ENCODE measurements around the gene YPEL3.

Gene YPEL3

DNA sequence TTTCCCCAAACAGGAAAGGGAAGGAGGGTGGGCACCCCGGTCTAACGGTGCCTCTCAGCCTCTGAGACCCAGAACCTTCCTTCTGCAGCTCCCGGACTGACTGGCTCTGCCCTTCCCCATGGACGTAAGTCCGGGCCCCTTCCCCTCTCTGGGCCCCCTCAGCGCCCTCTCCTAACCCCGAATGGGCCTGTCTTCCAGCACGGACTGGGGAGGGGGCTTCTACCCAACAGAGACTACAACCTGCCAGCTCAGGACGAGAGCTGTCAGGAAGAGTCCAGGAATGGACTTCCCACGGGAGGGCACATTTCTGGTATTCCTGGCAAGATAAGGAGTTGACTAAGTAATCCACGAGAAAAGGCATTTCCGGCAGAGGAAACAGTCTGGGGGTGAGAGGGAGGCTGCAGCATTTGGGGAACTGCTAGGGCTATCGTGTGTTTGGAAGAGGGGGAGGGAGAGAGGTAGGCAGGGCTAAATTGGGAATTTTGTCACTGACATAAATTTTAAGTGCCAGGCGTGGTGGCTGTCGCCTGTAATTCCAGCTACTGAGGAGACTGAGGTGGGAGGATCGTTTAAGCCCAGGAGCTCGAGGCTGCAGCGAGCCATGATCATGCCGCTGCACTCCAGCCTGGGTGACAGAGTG lies 42.5 kb downstream of the YPEL3 start:
- Histone ChIP-seq H3K9me3 (ENCODE audit: control insufficient read depth, low read length) (no peaks in the 10 kb centered on the region), H3K27me3 (replicated peaks; ENCODE audit: control insufficient read depth, insufficient read depth, low read length) (no peaks in the 10 kb centered on the region), H3K9ac (ENCODE audit: low read length) (peak overlapping the region; percentile 83), H3K4me3 (ENCODE audit: low read length) (peak overlapping the region; percentile 88), H3K4me1 (ENCODE audit: control insufficient read depth, insufficient read depth, low read length) (peaks cover 5% of the 10 kb centered on the region), H3K36me3 (ENCODE audit: control insufficient read depth, insufficient read depth, low read length, severe bottlenecking) (no peaks in the 10 kb centered on the region)
- DNase-seq (ENCODE audit: low read depth) = peak; percentile 67

- Histone ChIP-seq H3K36me3 (ENCODE audit: control insufficient read depth, insufficient read depth, low read length, severe bottlenecking) (no peaks in the 10 kb centered on the region), H3K4me1 (ENCODE audit: control insufficient read depth, insufficient read depth, low read length) (peaks cover 5% of the 10 kb centered on the region), H3K9me3 (ENCODE audit: control insufficient read depth, low read length) (no peaks in the 10 kb centered on the region), H3K4me3 (ENCODE audit: low read length) (peak overlapping the region; percentile 88), H3K9ac (ENCODE audit: low read length) (peak overlapping the region; percentile 83), H3K27me3 (replicated peaks; ENCODE audit: control insufficient read depth, insufficient read depth, low read length) (no peaks in the 10 kb centered on the region)
- DNase-seq (ENCODE audit: low read depth) = peak; percentile 94
Measured at GRCh38 chr16:30052671-30053372, 43.2 kb downstream of the YPEL3 start.

DNA sequence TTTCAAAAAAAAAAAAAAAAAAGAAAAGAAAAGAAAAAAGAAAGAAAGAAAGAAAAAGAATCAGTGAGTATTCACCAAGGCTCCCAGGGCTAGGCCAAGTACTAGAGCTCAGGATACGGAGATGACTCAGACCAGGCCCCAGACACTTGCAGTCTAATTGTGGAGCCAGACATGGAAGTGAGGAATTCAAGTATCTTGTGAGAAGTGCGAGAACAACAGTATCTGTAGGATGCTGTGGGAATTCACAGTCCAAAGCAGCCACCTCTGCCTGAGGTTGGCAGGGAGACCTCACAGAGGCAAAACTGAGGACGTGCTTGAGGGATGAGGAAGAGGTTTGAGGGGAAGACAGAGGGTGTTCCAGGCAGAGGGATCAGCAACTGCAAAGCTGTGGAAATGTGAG lies 44.5 kb downstream of the YPEL3 start:
- H3K27me3 ChIP-seq (replicated peaks; ENCODE audit: control insufficient read depth, insufficient read depth, low read length) = no peaks in the 10 kb centered on the region
- DNase-seq (ENCODE audit: low read depth) = no peak
- no peak overlapping the region for H3K9ac ChIP-seq (ENCODE audit: low read length)
- no peak overlapping the region for H3K4me3 ChIP-seq (ENCODE audit: low read length)
- no peaks in the 10 kb centered on the region for H3K36me3 ChIP-seq (ENCODE audit: control insufficient read depth, insufficient read depth, low read length, severe bottlenecking)
- no peaks in the 10 kb centered on the region for H3K9me3 ChIP-seq (ENCODE audit: control insufficient read depth, low read length)
- peaks cover 5% of the 10 kb centered on the region for H3K4me1 ChIP-seq (ENCODE audit: control insufficient read depth, insufficient read depth, low read length)

DNA sequence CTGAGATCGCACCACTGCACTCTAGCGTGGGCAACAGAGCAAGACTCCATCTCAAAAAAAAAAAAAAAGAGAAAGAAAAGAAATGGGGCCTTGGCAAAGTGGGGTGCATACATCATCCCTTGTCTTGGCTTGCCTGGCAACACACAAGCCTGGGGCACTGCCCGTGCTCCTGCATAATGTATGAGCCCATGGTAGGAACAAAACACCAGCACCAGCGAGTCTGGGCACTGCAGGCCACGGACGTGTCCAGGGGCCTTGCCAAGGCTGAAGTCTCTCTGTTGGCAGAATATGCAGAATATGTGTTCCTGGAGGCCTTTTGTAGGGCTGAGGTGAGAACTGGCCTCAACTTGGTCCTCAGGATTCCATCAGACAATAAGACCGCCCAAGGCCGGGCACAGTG lies 46.1 kb downstream of the YPEL3 start:
- no peak for DNase-seq (ENCODE audit: low read depth)
- Histone ChIP-seq H3K4me3 (ENCODE audit: low read length) (no peak overlapping the region), H3K36me3 (ENCODE audit: control insufficient read depth, insufficient read depth, low read length, severe bottlenecking) (no peaks in the 10 kb centered on the region)

GRCh38 chr16:30046588-30046987 lies 49.4 kb downstream of the YPEL3 start:
- Histone ChIP-seq H3K36me3 (ENCODE audit: control insufficient read depth, insufficient read depth, low read length, severe bottlenecking) (no peaks in the 10 kb centered on the region), H3K27me3 (replicated peaks; ENCODE audit: control insufficient read depth, insufficient read depth, low read length) (no peaks in the 10 kb centered on the region), H3K9ac (ENCODE audit: low read length) (no peak overlapping the region), H3K4me1 (ENCODE audit: control insufficient read depth, insufficient read depth, low read length) (no peaks in the 10 kb centered on the region), H3K4me3 (ENCODE audit: low read length) (no peak overlapping the region), H3K9me3 (ENCODE audit: control insufficient read depth, low read length) (no peaks in the 10 kb centered on the region)
- no peak for DNase-seq (ENCODE audit: low read depth)

More for the DNA sequence above, 46.1 kb downstream of the YPEL3 start:
- Histone ChIP-seq H3K9me3 (ENCODE audit: control insufficient read depth, low read length) (no peaks in the 10 kb centered on the region), H3K9ac (ENCODE audit: low read length) (no peak overlapping the region), H3K4me1 (ENCODE audit: control insufficient read depth, insufficient read depth, low read length) (peaks cover 5% of the 10 kb centered on the region), H3K27me3 (replicated peaks; ENCODE audit: control insufficient read depth, insufficient read depth, low read length) (no peaks in the 10 kb centered on the region)

DNA sequence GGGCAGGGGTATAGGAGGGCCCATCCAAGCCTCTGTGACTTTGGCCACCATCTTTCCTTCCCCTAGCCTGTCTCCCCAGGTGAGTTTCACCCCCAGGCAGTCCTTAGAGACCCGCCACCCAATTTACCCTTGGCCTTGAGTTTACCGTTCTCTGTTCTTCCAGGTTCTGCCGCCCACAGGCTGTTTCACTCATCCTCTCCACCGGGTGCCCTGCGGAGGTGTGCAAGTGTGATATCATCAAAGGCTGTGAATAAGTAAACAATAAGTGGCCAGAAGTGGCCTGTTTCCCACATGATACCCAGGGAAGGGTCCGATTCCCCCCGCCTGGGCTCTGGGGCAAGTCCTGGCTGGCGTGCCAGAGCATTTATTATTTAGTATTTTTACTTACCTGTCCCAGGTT lies 49.8 kb downstream of the YPEL3 start:
- Histone ChIP-seq H3K4me3 (ENCODE audit: low read length) (no peak overlapping the region), H3K36me3 (ENCODE audit: control insufficient read depth, insufficient read depth, low read length, severe bottlenecking) (no peaks in the 10 kb centered on the region), H3K4me1 (ENCODE audit: control insufficient read depth, insufficient read depth, low read length) (no peaks in the 10 kb centered on the region), H3K9ac (ENCODE audit: low read length) (no peak overlapping the region), H3K27me3 (replicated peaks; ENCODE audit: control insufficient read depth, insufficient read depth, low read length) (no peaks in the 10 kb centered on the region), H3K9me3 (ENCODE audit: control insufficient read depth, low read length) (no peaks in the 10 kb centered on the region)
- DNase-seq (ENCODE audit: low read depth) = no peak

Measured in adipocyte (in vitro differentiated cells).